A549 (cell line): ENCODE results near the gene TBC1D22A. TPM values are rescaled to one million over a fixed set of nuclear protein-coding genes. Genes with fewer than 3 reads are reported as not detected.

ENCODE experiments used
- ATAC-seq, 2 experiments: fragments of 200-7000 bp in 1 of 2; fragments of >200 bp in 1 of 2; cut with Nextera tagmentation in 1 of 2; cut with Tn5 transposase in 1 of 2; 3 replicates each; pipeline versions ENCODE4 v1.8.0 to v1.9.1; 2018 to 2020; ENCODE audit warnings: mild to moderate bottlenecking in 1 of 2, moderate library complexity in 1 of 2
- CTCF ChIA-PET: fragments of 300-600 bp; sonication (Branson Sonifier 250); formaldehyde crosslinking; extraction: SDS; loops from one replicate; lab custom pipeline; 2021; ENCODE audit warnings: antibody characterized with exemption, inconsistent platforms; lab: Yijun Ruan, JAX
- POLR2A ChIA-PET: fragments of 350-600 bp; formaldehyde crosslinking; extraction: SDS; loops from one replicate; lab custom pipeline; 2021; ENCODE audit warnings: antibody characterized with exemption, inconsistent platforms; lab: Yijun Ruan, JAX
- DNase-seq, 2 experiments: peaks; one replicate each; pipeline versions ENCODE4 v3.0.0 to v3.0.0-alpha.2; 2011 to 2016; ENCODE audit warnings: low read depth in 1 of 2, low spot score in 1 of 2
- FAIRE-seq: peaks from 2 replicates; lab custom pipeline; 2011; peaks lifted over from hg19 to GRCh38; lab: Jason Lieb, UNC
- H3K27ac ChIP-seq, 2 experiments: fragments of >200 bp; sonication (Bioruptor Twin); formaldehyde crosslinking; 3 replicates each; pipeline ENCODE4 v1.5.1; 2016 to 2017
- H3K4me1 ChIP-seq: fragments of >200 bp; sonication (Bioruptor Twin); formaldehyde crosslinking; 3 replicates; pipeline ENCODE4 v1.6.1; 2016
- H3K4me2 ChIP-seq: fragments of >200 bp; sonication (Bioruptor Twin); formaldehyde crosslinking; 3 replicates; pipeline ENCODE4 v1.6.1; 2016
- H3K4me3 ChIP-seq: fragments of >200 bp; sonication (Bioruptor Twin); formaldehyde crosslinking; 3 replicates; pipeline ENCODE4 v1.5.1; 2016
- H3K9me3 ChIP-seq: fragments of >200 bp; sonication (Bioruptor Twin); formaldehyde crosslinking; 3 replicates; pipeline ENCODE4 v1.6.1; 2016
- CBX8 ChIP-seq: fragments of 200-600 bp; sonication (generic); IDR thresholded peaks from 2 replicates; pipeline ENCODE4 v1.6.1; 2016
- ESRRA ChIP-seq: fragments of 150-350 bp; IDR thresholded peaks from 2 replicates; pipeline ENCODE4 v1.6.1; 2014; ENCODE audit warnings: mild to moderate bottlenecking, low read length, borderline replicate concordance
- FOSB ChIP-seq: fragments of 250-450 bp; sonication (Bioruptor Pico); IDR thresholded peaks from 2 replicates; pipeline ENCODE4 v1.5.0; 2020; ENCODE audit warnings: mild to moderate bottlenecking, moderate library complexity
- FOXS1 ChIP-seq: fragments of 250-450 bp; sonication (Bioruptor Pico); IDR thresholded peaks from 2 replicates; pipeline ENCODE4 v1.5.0; 2020; ENCODE audit warnings: mild to moderate bottlenecking, moderate library complexity
- GATA3 ChIP-seq: IDR thresholded peaks from 2 replicates; pipeline ENCODE4 v1.6.1; 2012; ENCODE audit warnings: borderline replicate concordance
- HOXA7 ChIP-seq: fragments of 250-450 bp; sonication (Bioruptor Pico); IDR thresholded peaks from 2 replicates; pipeline ENCODE4 v1.5.0; 2020; ENCODE audit warnings: mild to moderate bottlenecking, moderate library complexity
- HOXB13 ChIP-seq: fragments of 250-450 bp; sonication (Bioruptor Pico); IDR thresholded peaks from 2 replicates; pipeline ENCODE4 v1.5.0; 2020; ENCODE audit warnings: low read depth, mild to moderate bottlenecking, moderate library complexity
- HOXB5 ChIP-seq: fragments of 250-450 bp; sonication (Bioruptor Pico); IDR thresholded peaks from 2 replicates; pipeline ENCODE4 v1.5.0; 2020; ENCODE audit warnings: mild to moderate bottlenecking, moderate library complexity
- JUN ChIP-seq, 2 experiments: fragments of >200 bp; sonication (Bioruptor Twin); formaldehyde crosslinking; IDR thresholded peaks; 2 replicates in 1 of 2; 3 replicates in 1 of 2; pipeline ENCODE4 v1.6.1; 2016 to 2017
- JUNB ChIP-seq: fragments of >200 bp; sonication (Bioruptor Twin); formaldehyde crosslinking; IDR thresholded peaks from 2 replicates; pipeline ENCODE4 v1.6.1; 2016
- KDM5A ChIP-seq: fragments of 200-600 bp; sonication (generic); IDR thresholded peaks from 2 replicates; pipeline ENCODE4 v1.6.1; 2016; ENCODE audit warnings: antibody characterized with exemption, mild to moderate bottlenecking
- MAZ ChIP-seq: fragments of 150-350 bp; IDR thresholded peaks from 2 replicates; pipeline ENCODE4 v1.6.1; 2014; ENCODE audit warnings: antibody characterized with exemption, low read depth, low read length, borderline replicate concordance
- MYC ChIP-seq: IDR thresholded peaks from 2 replicates; pipeline ENCODE4 v1.6.1; 2012; ENCODE audit warnings: mild to moderate bottlenecking, inconsistent platforms, low read length, improper control_type of control experiment, borderline replicate concordance
- NFE2L2 ChIP-seq: fragments of 150-350 bp; conservative IDR thresholded peaks from 2 replicates; pipeline ENCODE4 v1.6.1; 2014; ENCODE audit warnings: low read length
- NPAS2 ChIP-seq: fragments of 250-450 bp; sonication (Bioruptor Pico); IDR thresholded peaks from 2 replicates; pipeline ENCODE4 v1.8.0; 2022; ENCODE audit warnings: mild to moderate bottlenecking, moderate library complexity, borderline replicate concordance
- NR3C1 ChIP-seq: fragments of >200 bp; sonication (Bioruptor Twin); formaldehyde crosslinking; IDR thresholded peaks from 3 replicates; pipeline ENCODE4 v1.6.1; 2017
- POLR2AphosphoS2 ChIP-seq: conservative IDR thresholded peaks from 2 replicates; pipeline ENCODE4 v1.6.1; 2012; ENCODE audit warnings: low read length, improper control_type of control experiment, inconsistent platforms
- RARB ChIP-seq: fragments of 250-450 bp; sonication (Bioruptor Pico); IDR thresholded peaks from 2 replicates; pipeline ENCODE4 v1.8.0; 2021; ENCODE audit warnings: mild to moderate bottlenecking, moderate library complexity
- SMC3 ChIP-seq: fragments of >200 bp; sonication (Bioruptor Twin); formaldehyde crosslinking; IDR thresholded peaks from 3 replicates; pipeline ENCODE4 v1.6.1; 2018; ENCODE audit warnings: inconsistent platforms
- ZNF302 ChIP-seq: fragments of 250-450 bp; sonication (Bioruptor Pico); IDR thresholded peaks from 2 replicates; pipeline ENCODE4 v1.9.0; 2021; ENCODE audit warnings: inconsistent platforms, mild to moderate bottlenecking, moderate library complexity
- ZSCAN20 ChIP-seq: fragments of 250-450 bp; sonication (Bioruptor Pico); IDR thresholded peaks from 2 replicates; pipeline ENCODE4 v1.8.0; 2022; ENCODE audit warnings: mild to moderate bottlenecking, moderate library complexity
- WGBS: methylation state at CpG from one replicate; pipeline ENCODE4 v1.1.6; 2017; ENCODE audit errors: missing lambda C conversion rate; 5-methylcytosine and 5-hydroxymethylcytosine counted together
- polyA plus RNA-seq, 4 experiments: library from polyadenylated mRNA; depleted of rRNA in 3 of 4; stranded (reverse); fragments of >200 nt; fragmentation: RNase III in 1 of 4; extraction: RNeasy Plus Mini Kit Qiagen cat#74134 plus additional on column Dnase treatment in 1 of 4; gene quantifications; 2 replicates in 3 of 4; 3 replicates in 1 of 4; pipeline ENCODE4 v1.2.3, GENCODE V29; 2011 to 2017
- TF ChIP-seq, protein P1 (sequence below): fragments of 250-450 bp; sonication (Bioruptor Pico); IDR thresholded peaks from 2 replicates; pipeline ENCODE4 v1.5.0; 2021; ENCODE audit warnings: mild to moderate bottlenecking, moderate library complexity, borderline replicate concordance
- TF ChIP-seq, protein P2 (sequence below): IDR thresholded peaks from 2 replicates; pipeline ENCODE4 v1.6.1; 2012
- TF ChIP-seq, protein P3 (sequence below): fragments of >200 bp; sonication (Bioruptor Twin); formaldehyde crosslinking; IDR thresholded peaks from 3 replicates; pipeline ENCODE4 v1.6.1; 2016
- TF ChIP-seq, protein P4 (sequence below): fragments of >200 bp; sonication (Bioruptor Twin); formaldehyde crosslinking; IDR thresholded peaks from 3 replicates; pipeline ENCODE4 v1.5.1; 2016
- TF ChIP-seq, protein P5 (sequence below): IDR thresholded peaks from 2 replicates; pipeline ENCODE4 v1.6.1; 2012; ENCODE audit warnings: low read depth, borderline replicate concordance

The TBC1D22A gene
- polyA plus RNA-seq, 2 of the 4 experiments (the other 2 are of a cell fraction), result 8.9 to 10.8 TPM

DNA sequence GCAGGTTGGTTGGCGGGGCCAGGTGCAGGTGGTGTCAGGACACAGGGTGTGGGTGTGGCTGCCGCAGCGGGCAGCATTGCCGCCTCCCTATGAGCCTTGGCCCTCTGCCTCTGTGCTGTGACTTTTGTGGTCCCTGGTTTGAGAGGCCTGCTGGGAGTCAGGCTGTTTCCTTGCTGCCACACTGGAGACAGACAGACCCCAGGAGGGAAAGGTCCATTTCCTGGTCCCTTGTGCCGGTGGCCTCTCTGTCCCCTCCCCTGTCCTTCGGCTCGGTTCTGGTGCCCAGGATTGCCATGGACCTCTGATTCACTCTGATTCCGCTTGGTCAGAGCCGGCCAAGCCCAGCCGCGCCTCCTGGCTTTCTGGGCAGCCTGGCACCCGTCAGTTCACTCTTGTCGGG, 196.9 kb downstream of the TBC1D22A start:
- no peak for FAIRE-seq
- no peaks in the 10 kb centered on the region for H3K4me1 ChIP-seq
- ATAC-seq, result no peak
- ChIA-PET POLR2A (no interaction called here), CTCF (no interaction called here)
- no peak overlapping the region for H3K27ac ChIP-seq
- H3K9me3 ChIP-seq, result no peaks in the 10 kb centered on the region
- WGBS, result 97% methylated on average over 13 of the region's 13 CpGs
- no peak overlapping the region for H3K4me2 ChIP-seq
- TF ChIP-seq ZSCAN20 (CRISPR knock-in tag), result no peak
- no peak for TF ChIP-seq CBX8
- no peak for TF ChIP-seq ESRRA
- TF ChIP-seq JUNB, result no peak
- TF ChIP-seq HOXB13 (CRISPR knock-in tag), result no peak
- TF ChIP-seq ZNF302 (CRISPR knock-in tag), result no peak
- TF ChIP-seq, protein P1, sequence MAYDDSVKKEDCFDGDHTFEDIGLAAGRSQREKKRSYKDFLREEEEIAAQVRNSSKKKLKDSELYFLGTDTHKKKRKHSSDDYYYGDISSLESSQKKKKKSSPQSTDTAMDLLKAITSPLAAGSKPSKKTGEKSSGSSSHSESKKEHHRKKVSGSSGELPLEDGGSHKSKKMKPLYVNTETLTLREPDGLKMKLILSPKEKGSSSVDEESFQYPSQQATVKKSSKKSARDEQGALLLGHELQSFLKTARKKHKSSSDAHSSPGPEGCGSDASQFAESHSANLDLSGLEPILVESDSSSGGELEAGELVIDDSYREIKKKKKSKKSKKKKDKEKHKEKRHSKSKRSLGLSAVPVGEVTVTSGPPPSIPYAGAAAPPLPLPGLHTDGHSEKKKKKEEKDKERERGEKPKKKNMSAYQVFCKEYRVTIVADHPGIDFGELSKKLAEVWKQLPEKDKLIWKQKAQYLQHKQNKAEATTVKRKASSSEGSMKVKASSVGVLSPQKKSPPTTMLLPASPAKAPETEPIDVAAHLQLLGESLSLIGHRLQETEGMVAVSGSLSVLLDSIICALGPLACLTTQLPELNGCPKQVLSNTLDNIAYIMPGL (CRISPR knock-in tag), result no peak
- no peak for TF ChIP-seq KDM5A
- no peak for TF ChIP-seq JUN (IDR thresholded peaks at IDR 0.05)
- no peak for TF ChIP-seq FOXS1 (CRISPR knock-in tag)
- TF ChIP-seq NFE2L2, result no peak
- TF ChIP-seq GATA3, result no peak
- TF ChIP-seq SMC3, result no peak
- TF ChIP-seq FOSB (CRISPR knock-in tag), result no peak
- TF ChIP-seq POLR2AphosphoS2, result no peak
- TF ChIP-seq, protein P2, sequence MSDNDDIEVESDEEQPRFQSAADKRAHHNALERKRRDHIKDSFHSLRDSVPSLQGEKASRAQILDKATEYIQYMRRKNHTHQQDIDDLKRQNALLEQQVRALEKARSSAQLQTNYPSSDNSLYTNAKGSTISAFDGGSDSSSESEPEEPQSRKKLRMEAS, result no peak
- no peak for TF ChIP-seq HOXB5 (CRISPR knock-in tag)
- no peak for DNase-seq
- H3K4me3 ChIP-seq, result no peak overlapping the region

DNA sequence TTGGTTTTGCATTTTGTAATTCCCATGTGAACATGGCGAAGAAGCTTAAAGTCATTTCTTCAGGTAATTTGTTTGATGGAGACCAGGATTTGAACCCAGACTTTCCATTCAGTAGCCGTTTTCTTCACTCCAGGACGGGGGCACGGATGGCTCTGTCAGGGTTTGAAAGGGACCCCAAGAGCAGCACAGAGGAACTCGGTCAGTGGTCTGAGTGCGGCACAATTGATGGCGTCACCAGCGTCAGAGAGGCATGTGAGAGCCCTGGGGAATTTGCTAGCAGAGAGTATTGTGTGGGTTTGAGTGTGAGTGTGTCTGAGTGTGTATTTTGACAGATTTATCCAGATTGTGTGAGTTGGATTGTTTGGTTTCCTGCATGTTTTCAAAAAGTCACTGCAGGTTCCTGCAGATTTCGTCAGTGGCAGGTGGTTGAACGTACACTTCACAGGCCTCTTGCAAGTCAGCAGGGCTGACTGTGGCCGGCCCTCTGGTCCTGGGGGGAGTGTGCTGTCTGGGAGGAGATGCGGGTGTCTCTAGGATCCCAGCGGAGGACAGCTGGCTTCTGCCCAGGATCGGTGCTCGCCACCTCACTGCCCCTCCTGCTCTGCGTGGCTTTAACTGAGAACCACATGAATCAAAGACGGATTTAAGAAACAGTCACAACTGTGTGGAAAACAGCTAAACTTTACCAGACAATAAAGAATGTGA, 199.3 kb downstream of the TBC1D22A start:
- WGBS, result 92% methylated on average over 13 of the region's 17 CpGs
- TF ChIP-seq RARB (CRISPR knock-in tag), result no peak
- TF ChIP-seq GATA3, result no peak
- TF ChIP-seq MYC, result no peak
- TF ChIP-seq NPAS2 (CRISPR knock-in tag), result no peak
- TF ChIP-seq, protein P3, sequence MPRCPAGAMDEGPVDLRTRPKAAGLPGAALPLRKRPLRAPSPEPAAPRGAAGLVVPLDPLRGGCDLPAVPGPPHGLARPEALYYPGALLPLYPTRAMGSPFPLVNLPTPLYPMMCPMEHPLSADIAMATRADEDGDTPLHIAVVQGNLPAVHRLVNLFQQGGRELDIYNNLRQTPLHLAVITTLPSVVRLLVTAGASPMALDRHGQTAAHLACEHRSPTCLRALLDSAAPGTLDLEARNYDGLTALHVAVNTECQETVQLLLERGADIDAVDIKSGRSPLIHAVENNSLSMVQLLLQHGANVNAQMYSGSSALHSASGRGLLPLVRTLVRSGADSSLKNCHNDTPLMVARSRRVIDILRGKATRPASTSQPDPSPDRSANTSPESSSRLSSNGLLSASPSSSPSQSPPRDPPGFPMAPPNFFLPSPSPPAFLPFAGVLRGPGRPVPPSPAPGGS, result no peak
- no peak for TF ChIP-seq MAZ
- no peak for TF ChIP-seq HOXB13 (CRISPR knock-in tag)
- no peak for TF ChIP-seq HOXA7 (CRISPR knock-in tag)
- no peak for TF ChIP-seq NR3C1
- TF ChIP-seq, protein P4, sequence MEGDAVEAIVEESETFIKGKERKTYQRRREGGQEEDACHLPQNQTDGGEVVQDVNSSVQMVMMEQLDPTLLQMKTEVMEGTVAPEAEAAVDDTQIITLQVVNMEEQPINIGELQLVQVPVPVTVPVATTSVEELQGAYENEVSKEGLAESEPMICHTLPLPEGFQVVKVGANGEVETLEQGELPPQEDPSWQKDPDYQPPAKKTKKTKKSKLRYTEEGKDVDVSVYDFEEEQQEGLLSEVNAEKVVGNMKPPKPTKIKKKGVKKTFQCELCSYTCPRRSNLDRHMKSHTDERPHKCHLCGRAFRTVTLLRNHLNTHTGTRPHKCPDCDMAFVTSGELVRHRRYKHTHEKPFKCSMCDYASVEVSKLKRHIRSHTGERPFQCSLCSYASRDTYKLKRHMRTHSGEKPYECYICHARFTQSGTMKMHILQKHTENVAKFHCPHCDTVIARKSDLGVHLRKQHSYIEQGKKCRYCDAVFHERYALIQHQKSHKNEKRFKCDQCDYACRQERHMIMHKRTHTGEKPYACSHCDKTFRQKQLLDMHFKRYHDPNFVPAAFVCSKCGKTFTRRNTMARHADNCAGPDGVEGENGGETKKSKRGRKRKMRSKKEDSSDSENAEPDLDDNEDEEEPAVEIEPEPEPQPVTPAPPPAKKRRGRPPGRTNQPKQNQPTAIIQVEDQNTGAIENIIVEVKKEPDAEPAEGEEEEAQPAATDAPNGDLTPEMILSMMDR, result no peak
- TF ChIP-seq, protein P5, sequence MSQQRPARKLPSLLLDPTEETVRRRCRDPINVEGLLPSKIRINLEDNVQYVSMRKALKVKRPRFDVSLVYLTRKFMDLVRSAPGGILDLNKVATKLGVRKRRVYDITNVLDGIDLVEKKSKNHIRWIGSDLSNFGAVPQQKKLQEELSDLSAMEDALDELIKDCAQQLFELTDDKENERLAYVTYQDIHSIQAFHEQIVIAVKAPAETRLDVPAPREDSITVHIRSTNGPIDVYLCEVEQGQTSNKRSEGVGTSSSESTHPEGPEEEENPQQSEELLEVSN, result no peak
- CTCF ChIA-PET, result interaction anchor here (1.2 kb wide), 1 partner anchor 163 kb away, joined by 3 read pairs; no protein-coding TSS in a partner anchor
- H3K27ac ChIP-seq, result no peak overlapping the region
- H3K4me1 ChIP-seq, result no peaks in the 10 kb centered on the region
- DNase-seq (no peak), ATAC-seq (no peak), FAIRE-seq (no peak)
- no peak overlapping the region for H3K4me2 ChIP-seq
- no peaks in the 10 kb centered on the region for H3K9me3 ChIP-seq
- POLR2A ChIA-PET, result no interaction called here
- H3K4me3 ChIP-seq, result no peak overlapping the region
